Stomach (tissue), 4 donors: ENCODE data around the gene TRIM59.

Experiments
- CTCF ChIP-seq, 7 experiments: fragments of 450-650 bp in 4 of 7; fragments of 200-600 bp in 3 of 7; sonication (generic) in 3 of 7; IDR thresholded peaks; one replicate each; pipeline ENCODE4 v1.5.1; 2016 to 2019; ENCODE audit warnings: antibody characterized with exemption in 7 of 7, control low read depth in 2 of 7, mild to moderate bottlenecking in 1 of 7
- EP300 ChIP-seq: sonication (generic); formaldehyde crosslinking; IDR thresholded peaks from one replicate; pipeline ENCODE4 v1.6.1; 2017; ENCODE audit warnings: antibody characterized with exemption
- POLR2A ChIP-seq, 4 donors: fragments of 450-650 bp; IDR thresholded peaks; one replicate each; pipeline ENCODE4 v1.6.1; 2016; ENCODE audit warnings: antibody characterized with exemption in 4 of 4, control low read depth in 2 of 4, mild to moderate bottlenecking in 1 of 4, moderate library complexity in 1 of 4

GRCh38 chr3:160413613-160414248, 35.9 kb downstream of the TRIM59 start:
- TF ChIP-seq CTCF (IDR thresholded peaks at IDR 0.05) (peak in 5 of 7 experiments; percentile 55 to 85 (median 70)), EP300 (no peak), POLR2A (IDR thresholded peaks at IDR 0.05) (no peak)
